Measurements from ENCODE around the gene AMFR. TPM values are rescaled to one million over a fixed set of nuclear protein-coding genes. Genes with fewer than 3 reads are reported as not detected.

Gene AMFR
- total and polyA plus RNA-seq, 2 of the 13 experiments (the other 11 are each of a cell fraction or from before 2014, with no cell fraction given): 52.9 to 108 TPM

- intact Hi-C loops (cut with micrococcal nuclease; ENCODE audit: unreplicated experiment): loop anchor here (2.0 to 5.0 kb wide), 2 partner anchors 50 to 69 kb away; partner anchors contain the start of genes NUDT21 and OGFOD1
- TF ChIP-seq MIER3 (CRISPR knock-in tag; IDR thresholded peaks at IDR 0.05; ENCODE audit: borderline replicate concordance) (0 out of 2 replicates have a peak, but pooled peaks have one; percentile 4), SALL1 (CRISPR knock-in tag; IDR thresholded peaks at IDR 0.05) (0 out of 2 replicates have a peak, but pooled peaks have one; percentile 1), TGIF2 (CRISPR knock-in tag; IDR thresholded peaks at IDR 0.05) (peak; percentile 10; the same call in 1 of the 2 replicates), ATF3 (CRISPR knock-in tag; IDR thresholded peaks at IDR 0.05) (0 out of 2 replicates have a peak, but pooled peaks have one; percentile 11), ELF3 (CRISPR knock-in tag; IDR thresholded peaks at IDR 0.05) (0 out of 2 replicates have a peak, but pooled peaks have one; percentile 9), ZNF333 (CRISPR knock-in tag; IDR thresholded peaks at IDR 0.05; ENCODE audit: borderline replicate concordance) (no peak), ZNF510 (CRISPR knock-in tag; IDR thresholded peaks at IDR 0.05; ENCODE audit: low read depth) (no peak), ATF7 (IDR thresholded peaks at IDR 0.05) (peak; percentile 26; the same call in 1 of the 2 replicates), ATF7 (CRISPR knock-in tag; IDR thresholded peaks at IDR 0.05) (no peak), TAF15 (IDR thresholded peaks at IDR 0.05; ENCODE audit: low read depth, low read length, poor library complexity, severe bottlenecking) (no peak), FOSL2 (CRISPR knock-in tag; IDR thresholded peaks at IDR 0.05) (peak; percentile 35; the same call in 1 of the 2 replicates), TEF (CRISPR knock-in tag; IDR thresholded peaks at IDR 0.05) (no peak)
- ChIA-PET POLR2A (interaction anchor here (1.3 to 1.6 kb wide), 3 partner anchors 25 to 68 kb away, joined by 4 to 6 read pairs (median 5); partner anchors contain the start of genes NUDT21 and OGFOD1), CTCF (ENCODE audit: low intra/inter-chr PET ratio, low total read pairs) (no interaction called here)
- BruUV-seq (replicated peaks): no TSS peak
- peak overlapping the region; percentile 38 for H3K27ac ChIP-seq (ENCODE audit: extremely low read length, insufficient read depth, low read length)
- peaks cover 13% of the 10 kb centered on the region for H3K9me3 ChIP-seq (ENCODE audit: low read length)
- H3K36me3 ChIP-seq (replicated peaks in 1 of 2; ENCODE audit: control insufficient read depth in 1 of 2, insufficient read depth in 2 of 2, low read length in 2 of 2): peaks cover 18 to 74% of the 10 kb centered on the region in 2 experiments
- H3K4me1 ChIP-seq (ENCODE audit: insufficient read depth, low read length): peaks cover 29% of the 10 kb centered on the region
- no peak overlapping the region for H3K4me3 ChIP-seq (replicated peaks in 1 of 3; ENCODE audit: insufficient read depth in 1 of 3, low read depth in 2 of 3, low read length in 3 of 3)
- peak overlapping the region; percentile 18; the same call in 1 of the 2 replicates for H3K4me2 ChIP-seq (ENCODE audit: low read depth, low read length)
- peak; percentile 79 for ATAC-seq
- H3K27me3 ChIP-seq (ENCODE audit: control insufficient read depth in 1 of 2, insufficient read depth in 2 of 2, low read length in 2 of 2): no peaks in the 10 kb centered on the region
- WGBS (ENCODE audit: low lambda C conversion rate): 46% methylated on average over 5 of the region's 5 CpGs
- peak; percentile 51 for FAIRE-seq
- no peak overlapping the region for H3K9ac ChIP-seq (ENCODE audit: insufficient read depth, low read depth, low read length)
- in situ Hi-C loops (cut with HindIII; ENCODE audit: extremely low pct_ligation_motif_present, low pct_unique_long_range_greater_than_20kb): no loop called here
- DNase-seq (ENCODE audit: low spot score): peak; percentile 56
- no peak overlapping the region for H2AFZ ChIP-seq (ENCODE audit: low read length)
- no peaks in the 10 kb centered on the region for H4K20me1 ChIP-seq (ENCODE audit: insufficient read depth, low read length)
- no peaks in the 10 kb centered on the region for H3K79me2 ChIP-seq (ENCODE audit: insufficient read depth, low read length)
Observed at GRCh38 chr16:56382901-56383355, 42.4 kb downstream of the AMFR start.
